Spleen (tissue), 11 donors: Measurements from ENCODE around the gene PARVB. TPM values are rescaled to one million over a fixed set of nuclear protein-coding genes. Genes with fewer than 3 reads are reported as not detected.

ENCODE experiments used
- DNase-seq: peaks from one replicate; pipeline ENCODE4 v3.0.0-alpha.2; 2020
- H3K27ac ChIP-seq, 8 donors: fragments of 200-600 bp; sonication (generic) in 7 of 8; 1 replicate in 4 of 8; 2 replicates in 4 of 8; pipeline versions ENCODE4 v1.5.0 to v1.8.0; 2016 to 2021; ENCODE audit warnings: inconsistent platforms in 4 of 8, mild to moderate bottlenecking in 4 of 8, moderate library complexity in 1 of 8
- H3K27me3 ChIP-seq, 7 donors: fragments of 200-600 bp; sonication (generic) in 6 of 7; replicated peaks in 1 of 7; 1 replicate in 4 of 7; 2 replicates in 3 of 7; pipeline versions ENCODE4 v1.5.0 to v1.8.0; 2016 to 2021; ENCODE audit warnings: inconsistent platforms in 3 of 7, mild to moderate bottlenecking in 1 of 7
- H3K36me3 ChIP-seq, 6 donors: fragments of 200-600 bp; sonication (generic) in 5 of 6; 1 replicate in 4 of 6; 2 replicates in 2 of 6; pipeline versions ENCODE4 v1.5.0 to v1.8.0; 2016 to 2021; ENCODE audit warnings: inconsistent platforms in 2 of 6
- H3K4me1 ChIP-seq, 6 donors: fragments of 200-600 bp; sonication (generic) in 5 of 6; 1 replicate in 3 of 6; 2 replicates in 3 of 6; pipeline versions ENCODE4 v1.5.0 to v1.8.0; 2016 to 2021; ENCODE audit warnings: inconsistent platforms in 3 of 6
- H3K4me3 ChIP-seq, 8 donors: fragments of 200-600 bp; sonication (generic) in 7 of 8; 1 replicate in 4 of 8; 2 replicates in 4 of 8; pipeline versions ENCODE4 v1.5.0 to v1.8.0; 2016 to 2021; ENCODE audit warnings: inconsistent platforms in 4 of 8, mild to moderate bottlenecking in 4 of 8, moderate library complexity in 2 of 8
- H3K9me3 ChIP-seq, 8 donors: fragments of 200-600 bp; sonication (generic) in 7 of 8; 1 replicate in 4 of 8; 2 replicates in 4 of 8; pipeline versions ENCODE4 v1.5.0 to v1.8.0; 2016 to 2021; ENCODE audit warnings: inconsistent platforms in 4 of 8
- CTCF ChIP-seq, 11 experiments: fragments of 200-600 bp in 7 of 11; fragments of 450-650 bp in 4 of 11; sonication (generic) in 4 of 11; IDR thresholded peaks in 8 of 11; conservative IDR thresholded peaks in 3 of 11; 1 replicate in 7 of 11; 2 replicates in 4 of 11; pipeline versions ENCODE4 v1.4.0 to v1.8.0; 2016 to 2021; ENCODE audit warnings: antibody characterized with exemption in 11 of 11, inconsistent platforms in 4 of 11, mild to moderate bottlenecking in 1 of 11
- POLR2A ChIP-seq, 3 donors: fragments of 450-650 bp; IDR thresholded peaks; one replicate each; pipeline ENCODE4 v1.5.1; 2017; ENCODE audit warnings: antibody characterized with exemption in 3 of 3, mild to moderate bottlenecking in 1 of 3
- POLR2AphosphoS5 ChIP-seq, 3 donors: sonication (generic); formaldehyde crosslinking; IDR thresholded peaks; one replicate each; pipeline ENCODE4 v1.5.1; 2017; ENCODE audit warnings: antibody characterized with exemption in 3 of 3
- WGBS, 5 donors: extraction: QIAGEN DNeasy Blood & Tissue Kit in 3 of 5; methylation state at CpG; one replicate each; pipeline versions ENCODE4 v1.1.5 to v1.1.7; 2013 to 2018; 5-methylcytosine and 5-hydroxymethylcytosine counted together
- intact Hi-C: fragments of 100-400 bp; cut with DNase I; formaldehyde crosslinking; loops from one replicate; pipeline ENCODE4 v1.15.0; 2023; ENCODE audit warnings: low total_unique reads
- polyA plus RNA-seq, 3 donors: library from polyadenylated mRNA; stranded (reverse); fragments of 200-250 nt; gene quantifications; one replicate each; pipeline ENCODE4 v1.2.1, GENCODE V29; 2013
- total RNA-seq, 7 donors: library from RNA; depleted of rRNA in 3 of 7; stranded (reverse); fragments of >200 nt in 3 of 7; fragmentation: NEBNext Ultra II Directional in 4 of 7; extraction: Animal tissue kit (Norgen Biotek cat#: 25700) in 4 of 7; gene quantifications; one replicate each; pipeline versions ENCODE4 v1.1.0 to v1.2.1, GENCODE V29; 2016 to 2021
- donor health status: healthy with polysubstance abuse.
- donor health status: DM: no; HTN: no; CAD: no; lungs with moderate emphysema.
- donor health status: DM: no; HTN: no; CAD: no.
- donor health status: Bipolar disorder and iron deficiency.
- donor health status: healthy.
- donor health status: DM: no; HTN: no; CAD: no.
- donor health status: DM: yes; HTN: yes; CAD: no.

PARVB gene
- total and polyA plus RNA-seq, 10 donors, result 24.0 to 61.9 (median 46.5) TPM

GRCh38 chr22:44172370-44173108, 148.4 kb downstream of the PARVB start:
- peaks cover 0 to 32% (median 20%) of the 10 kb centered on the region in 6 donors for H3K4me1 ChIP-seq

GRCh38 chr22:44173154-44173553, 149.1 kb downstream of the PARVB start:
- Histone ChIP-seq H3K4me3 (peak overlapping the region in 1 of 8 donors; percentile 26), H3K27ac (peak overlapping the region in 6 of 8 donors; percentile 57 to 86 (median 68))
- WGBS, 5 donors, result 83 to 93% (median 90%) methylated on average over 7 to 10 of the region's 10 CpGs

More at GRCh38 chr22:44172370-44173108, 148.4 kb downstream of the PARVB start:
- TF ChIP-seq CTCF (IDR thresholded peaks at IDR 0.05 in 8 of 11, conservative IDR thresholded peaks at IDR 0.05 in 3 of 11), result peak in 1 of 11 experiments; percentile 8
- peak; percentile 11 to 78 (median 60) for TF ChIP-seq POLR2AphosphoS5 (IDR thresholded peaks at IDR 0.05)
- TF ChIP-seq POLR2A (IDR thresholded peaks at IDR 0.05), result no peak
- 29 to 46% (median 41%) methylated on average over 22 of the region's 22 CpGs for WGBS, 5 donors
- H3K9me3 ChIP-seq, result no peaks in the 10 kb centered on the region
- peak overlapping the region in 7 of 8 donors; percentile 37 to 86 (median 62) for H3K27ac ChIP-seq
- DNase-seq, result peak; percentile 95
- no peaks in the 10 kb centered on the region for H3K27me3 ChIP-seq
- intact Hi-C loops, result no loop called here
- peak overlapping the region in 1 of 8 donors; percentile 26 for H3K4me3 ChIP-seq
- H3K36me3 ChIP-seq, result peaks cover 0 to 37% (median 12%) of the 10 kb centered on the region in 6 donors

GRCh38 chr22:44175676-44176075, 151.6 kb downstream of the PARVB start:
- Histone ChIP-seq H3K4me3 (no peak overlapping the region), H3K4me1 (peaks cover 0 to 45% (median 27%) of the 10 kb centered on the region in 6 donors), H3K36me3 (peaks cover 0 to 6% (median 0%) of the 10 kb centered on the region in 6 donors), H3K27ac (no peak overlapping the region), H3K9me3 (no peaks in the 10 kb centered on the region), H3K27me3 (peaks cover 0 to 3% (median 0%) of the 10 kb centered on the region in 7 donors)
- intact Hi-C loops, result no loop called here
- no peak for TF ChIP-seq CTCF (IDR thresholded peaks at IDR 0.05 in 8 of 11, conservative IDR thresholded peaks at IDR 0.05 in 3 of 11)
- no peak for TF ChIP-seq POLR2AphosphoS5 (IDR thresholded peaks at IDR 0.05)
- no peak for TF ChIP-seq POLR2A (IDR thresholded peaks at IDR 0.05)
- peak; percentile 53 for DNase-seq
- WGBS, 5 donors, result 74 to 93% (median 86%) methylated on average over 8 of the region's 8 CpGs

More at GRCh38 chr22:44173154-44173553, 149.1 kb downstream of the PARVB start:
- peaks cover 0 to 31% (median 11%) of the 10 kb centered on the region in 6 donors for H3K36me3 ChIP-seq
- TF ChIP-seq POLR2A (IDR thresholded peaks at IDR 0.05) (no peak), CTCF (IDR thresholded peaks at IDR 0.05 in 8 of 11, conservative IDR thresholded peaks at IDR 0.05 in 3 of 11) (no peak), POLR2AphosphoS5 (IDR thresholded peaks at IDR 0.05) (no peak)
- intact Hi-C loops, result no loop called here
- DNase-seq, result peak; percentile 47
- H3K4me1 ChIP-seq, result peaks cover 0 to 32% (median 20%) of the 10 kb centered on the region in 6 donors
- no peaks in the 10 kb centered on the region for H3K27me3 ChIP-seq
- no peaks in the 10 kb centered on the region for H3K9me3 ChIP-seq
